K562 (cell line): ENCODE results near the gene PPP1R10. TPM values are rescaled to one million over a fixed set of nuclear protein-coding genes. Genes with fewer than 3 reads are reported as not detected.
A peak's percentile ranks its signal among the peaks of the same experiment; 100 is the strongest.

Experiments
- CAMTA2 ChIP-seq: fragments of 250-450 bp; sonication (Bioruptor Pico); conservative IDR thresholded peaks from 2 replicates; pipeline ENCODE4 v1.5.1; 2022
- ERF ChIP-seq: fragments of 450-650 bp; formaldehyde crosslinking; IDR thresholded peaks from 2 replicates; pipeline ENCODE4 v1.4.0; 2020; ENCODE audit warnings: mild to moderate bottlenecking, mixed read lengths
- ETS2 ChIP-seq: IDR thresholded peaks from 2 replicates; pipeline ENCODE4 v1.6.1; 2016; ENCODE audit warnings: borderline replicate concordance, missing genetic modification characterization, mild to moderate bottlenecking, moderate library complexity, missing compliant biosample characterization; ENCODE audit not compliant: poor library complexity, severe bottlenecking
- FOXM1 ChIP-seq, 2 experiments: fragments of 450-650 bp in 1 of 2; sonication (generic) in 1 of 2; formaldehyde crosslinking in 1 of 2; IDR thresholded peaks; 2 replicates each; pipeline versions ENCODE4 v1.6.1 to v1.9.0; 2017 to 2022; ENCODE audit warnings: low read depth in 2 of 2, mild to moderate bottlenecking in 2 of 2, missing genetic modification reagents in 1 of 2, moderate library complexity in 1 of 2
- HDAC3 ChIP-seq: fragments of 450-650 bp; IDR thresholded peaks from 2 replicates; pipeline ENCODE4 v1.6.1; 2018; ENCODE audit warnings: borderline replicate concordance, mild to moderate bottlenecking, moderate library complexity; ENCODE audit not compliant: partially characterized antibody
- HOMEZ ChIP-seq: fragments of 250-450 bp; sonication (Bioruptor Pico); IDR thresholded peaks from 2 replicates; pipeline ENCODE4 v1.4.0; 2020; ENCODE audit warnings: mild to moderate bottlenecking, moderate library complexity
- NCOA4 ChIP-seq: fragments of 450-650 bp; IDR thresholded peaks from 2 replicates; pipeline ENCODE4 v1.6.1; 2018; ENCODE audit warnings: mild to moderate bottlenecking; ENCODE audit not compliant: partially characterized antibody
- NRF1 ChIP-seq, 2 experiments: fragments of 450-650 bp; IDR thresholded peaks in 1 of 2; conservative IDR thresholded peaks in 1 of 2; 2 replicates each; pipeline ENCODE4 v1.6.1; 2014; ENCODE audit warnings: mild to moderate bottlenecking in 2 of 2
- PHB ChIP-seq: fragments of 250-450 bp; sonication (Bioruptor Pico); IDR thresholded peaks from 2 replicates; pipeline ENCODE4 v1.5.0; 2021
- POLR2AphosphoS5 ChIP-seq: IDR thresholded peaks from 2 replicates; pipeline ENCODE4 v1.6.1; 2011; ENCODE audit warnings: mild to moderate bottlenecking, low read depth, low read length, moderate library complexity; ENCODE audit not compliant: control insufficient read depth, insufficient read depth
- POLR3A ChIP-seq: IDR thresholded peaks from 2 replicates; pipeline ENCODE4 v1.6.1; 2011; ENCODE audit warnings: borderline replicate concordance, mild to moderate bottlenecking, moderate library complexity; ENCODE audit not compliant: insufficient read length, insufficient read depth; ENCODE audit errors: extremely low read depth
- TCF7L2 ChIP-seq: fragments of 150-350 bp; IDR thresholded peaks from 2 replicates; pipeline ENCODE4 v1.6.1; 2016; ENCODE audit warnings: low read depth, mild to moderate bottlenecking, low read length, moderate library complexity
- U2AF2 ChIP-seq: fragments of 200-400 bp; formaldehyde crosslinking; optimal IDR thresholded peaks from 2 replicates; pipeline ENCODE3; 2017; ENCODE audit warnings: low read depth, mild to moderate bottlenecking, low read length
- ZKSCAN8 ChIP-seq: fragments of 200-800 bp; sonication (Bioruptor generic); IDR thresholded peaks from 2 replicates; pipeline ENCODE4 v1.6.1; 2016; ENCODE audit warnings: missing genetic modification characterization, missing compliant biosample characterization
- ZNF511 ChIP-seq: sonication (generic); formaldehyde crosslinking; IDR thresholded peaks from 2 replicates; pipeline ENCODE4 v1.8.0; 2022; ENCODE audit warnings: mild to moderate bottlenecking, missing genetic modification reagents
- ZNF584 ChIP-seq: fragments of 200-800 bp; sonication (Bioruptor generic); IDR thresholded peaks from 2 replicates; pipeline ENCODE4 v1.6.1; 2016; ENCODE audit warnings: low read depth, mild to moderate bottlenecking, missing genetic modification characterization, missing compliant biosample characterization
- polyA plus RNA-seq, 8 experiments: library from polyadenylated mRNA; depleted of rRNA in 4 of 8; stranded (reverse) in 5 of 8; unstranded in 3 of 8; fragments of >200 nt; fragmentation: Nextera tagmentation in 2 of 8; fragmentation: Illumina TruSeq in 1 of 8; extraction: Ambion mirVana in 2 of 8; extraction: Trizol in 1 of 8; gene quantifications; 2 replicates each; pipeline versions ENCODE4 v1.2.1 to v1.2.3, GENCODE V29; 2011 to 2014; ENCODE audit warnings: inconsistent platforms in 1 of 8, missing spikeins in 1 of 8
- total RNA-seq, 7 experiments: library from RNA; depleted of rRNA in 6 of 7; stranded (reverse); fragments of >200 nt in 6 of 7; fragmentation: Illumina TruSeq in 2 of 7; extraction: Trizol in 2 of 7; gene quantifications; 2 replicates each; pipeline versions ENCODE4 v1.2.1 to v1.2.3, GENCODE V29; 2011 to 2021; ENCODE audit warnings: low replicate concordance in 1 of 7
- TF ChIP-seq, protein P1 (sequence below), 2 experiments: fragments of 200-800 bp in 1 of 2; sonication (Bioruptor generic) in 1 of 2; sonication (generic) in 1 of 2; formaldehyde crosslinking in 1 of 2; IDR thresholded peaks in 1 of 2; conservative IDR thresholded peaks in 1 of 2; 2 replicates each; pipeline versions ENCODE4 v1.5.0 to v1.6.1; 2016 to 2020; ENCODE audit warnings: missing compliant biosample characterization in 1 of 2, missing genetic modification characterization in 1 of 2, missing genetic modification reagents in 1 of 2
- TF ChIP-seq, protein P2 (sequence below): sonication (generic); formaldehyde crosslinking; IDR thresholded peaks from 2 replicates; pipeline ENCODE4 v1.8.0; 2022; ENCODE audit warnings: missing genetic modification reagents, mild to moderate bottlenecking, moderate library complexity, borderline replicate concordance
- TF ChIP-seq, protein P3 (sequence below): fragments of 250-450 bp; sonication (Bioruptor Pico); IDR thresholded peaks from 2 replicates; pipeline ENCODE4 v1.8.0; 2021; ENCODE audit warnings: moderate library complexity, mild to moderate bottlenecking, inconsistent platforms

The PPP1R10 gene
- total and polyA plus RNA-seq, 9 of the 15 experiments (the other 6 are each of a cell fraction or from before 2014, with no cell fraction given), result 14.1 to 65.5 (median 32.6) TPM

- TF ChIP-seq FOXM1 (IDR thresholded peaks at IDR 0.05; ENCODE audit: low read depth) (no peak; the same call in 1 of the 2 replicates), FOXM1 (CRISPR knock-in tag; IDR thresholded peaks at IDR 0.05; ENCODE audit: low read depth) (no peak), NRF1 (conservative IDR thresholded peaks at IDR 0.05 in 1 of 2, IDR thresholded peaks at IDR 0.05 in 1 of 2) (0 out of 4 replicates have a peak, but pooled peaks of 1 of the 2 experiments have one; percentile 2), TCF7L2 (no peak), HOMEZ (CRISPR knock-in tag) (no peak), NCOA4 (no peak), CAMTA2 (no peak; the same call in 1 of the 2 replicates), ZKSCAN8 (CRISPR knock-in tag) (peak; percentile 79; the same call in 1 of the 2 replicates), ZNF511 (no peak), ERF (peak; percentile 79; the same call in 1 of the 2 replicates), ETS2 (tag) (no peak), ZNF584 (peak; percentile 60), POLR2AphosphoS5 (peak; percentile 79), HDAC3 (peak; percentile 11), U2AF2 (no peak), PHB (CRISPR knock-in tag) (peak; percentile 87; the same call in 1 of the 2 replicates), POLR3A (no peak)
- TF ChIP-seq, protein P1, sequence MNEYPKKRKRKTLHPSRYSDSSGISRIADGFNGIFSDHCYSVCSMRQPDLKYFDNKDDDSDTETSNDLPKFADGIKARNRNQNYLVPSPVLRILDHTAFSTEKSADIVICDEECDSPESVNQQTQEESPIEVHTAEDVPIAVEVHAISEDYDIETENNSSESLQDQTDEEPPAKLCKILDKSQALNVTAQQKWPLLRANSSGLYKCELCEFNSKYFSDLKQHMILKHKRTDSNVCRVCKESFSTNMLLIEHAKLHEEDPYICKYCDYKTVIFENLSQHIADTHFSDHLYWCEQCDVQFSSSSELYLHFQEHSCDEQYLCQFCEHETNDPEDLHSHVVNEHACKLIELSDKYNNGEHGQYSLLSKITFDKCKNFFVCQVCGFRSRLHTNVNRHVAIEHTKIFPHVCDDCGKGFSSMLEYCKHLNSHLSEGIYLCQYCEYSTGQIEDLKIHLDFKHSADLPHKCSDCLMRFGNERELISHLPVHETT (CRISPR knock-in tag; conservative IDR thresholded peaks at IDR 0.05 in 1 of 2, IDR thresholded peaks at IDR 0.05 in 1 of 2), result peak in 1 of 2 experiments; percentile 32; a peak in 2 of 4 replicates
- TF ChIP-seq, protein P2, sequence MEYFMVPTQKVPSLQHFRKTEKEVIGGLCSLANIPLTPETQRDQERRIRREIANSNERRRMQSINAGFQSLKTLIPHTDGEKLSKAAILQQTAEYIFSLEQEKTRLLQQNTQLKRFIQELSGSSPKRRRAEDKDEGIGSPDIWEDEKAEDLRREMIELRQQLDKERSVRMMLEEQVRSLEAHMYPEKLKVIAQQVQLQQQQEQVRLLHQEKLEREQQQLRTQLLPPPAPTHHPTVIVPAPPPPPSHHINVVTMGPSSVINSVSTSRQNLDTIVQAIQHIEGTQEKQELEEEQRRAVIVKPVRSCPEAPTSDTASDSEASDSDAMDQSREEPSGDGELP (CRISPR knock-in tag), result 0 out of 2 replicates have a peak, but pooled peaks have one; percentile 1
- TF ChIP-seq, protein P3, sequence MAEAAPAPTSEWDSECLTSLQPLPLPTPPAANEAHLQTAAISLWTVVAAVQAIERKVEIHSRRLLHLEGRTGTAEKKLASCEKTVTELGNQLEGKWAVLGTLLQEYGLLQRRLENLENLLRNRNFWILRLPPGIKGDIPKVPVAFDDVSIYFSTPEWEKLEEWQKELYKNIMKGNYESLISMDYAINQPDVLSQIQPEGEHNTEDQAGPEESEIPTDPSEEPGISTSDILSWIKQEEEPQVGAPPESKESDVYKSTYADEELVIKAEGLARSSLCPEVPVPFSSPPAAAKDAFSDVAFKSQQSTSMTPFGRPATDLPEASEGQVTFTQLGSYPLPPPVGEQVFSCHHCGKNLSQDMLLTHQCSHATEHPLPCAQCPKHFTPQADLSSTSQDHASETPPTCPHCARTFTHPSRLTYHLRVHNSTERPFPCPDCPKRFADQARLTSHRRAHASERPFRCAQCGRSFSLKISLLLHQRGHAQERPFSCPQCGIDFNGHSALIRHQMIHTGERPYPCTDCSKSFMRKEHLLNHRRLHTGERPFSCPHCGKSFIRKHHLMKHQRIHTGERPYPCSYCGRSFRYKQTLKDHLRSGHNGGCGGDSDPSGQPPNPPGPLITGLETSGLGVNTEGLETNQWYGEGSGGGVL (CRISPR knock-in tag), result no peak
These were observed 1.7 kb downstream of the PPP1R10 start (continued) for GRCh38 chr6:30615219-30615957.
